ENCODE data around the gene TTC39C.

DNA sequence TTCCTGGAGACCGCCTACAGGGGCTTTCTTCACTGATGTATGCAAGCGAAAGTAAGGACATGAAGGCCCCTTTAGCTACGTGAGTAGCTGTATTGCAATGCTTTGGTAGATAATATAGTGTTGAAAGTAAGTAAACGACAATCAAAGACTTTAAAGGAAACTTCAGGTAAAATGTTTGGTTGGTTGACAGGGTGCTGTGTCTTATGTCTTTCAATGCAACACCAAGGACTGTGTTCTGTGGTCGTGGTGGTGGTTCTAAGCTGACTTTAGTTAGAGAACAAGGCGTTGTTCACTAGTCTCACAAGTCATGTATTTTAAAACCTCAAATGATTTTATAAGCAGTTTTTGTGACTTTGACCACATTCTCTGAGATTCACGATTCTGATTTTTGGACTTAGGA is 66.3 kb downstream of the TTC39C start:
- TF ChIP-seq, protein P1, sequence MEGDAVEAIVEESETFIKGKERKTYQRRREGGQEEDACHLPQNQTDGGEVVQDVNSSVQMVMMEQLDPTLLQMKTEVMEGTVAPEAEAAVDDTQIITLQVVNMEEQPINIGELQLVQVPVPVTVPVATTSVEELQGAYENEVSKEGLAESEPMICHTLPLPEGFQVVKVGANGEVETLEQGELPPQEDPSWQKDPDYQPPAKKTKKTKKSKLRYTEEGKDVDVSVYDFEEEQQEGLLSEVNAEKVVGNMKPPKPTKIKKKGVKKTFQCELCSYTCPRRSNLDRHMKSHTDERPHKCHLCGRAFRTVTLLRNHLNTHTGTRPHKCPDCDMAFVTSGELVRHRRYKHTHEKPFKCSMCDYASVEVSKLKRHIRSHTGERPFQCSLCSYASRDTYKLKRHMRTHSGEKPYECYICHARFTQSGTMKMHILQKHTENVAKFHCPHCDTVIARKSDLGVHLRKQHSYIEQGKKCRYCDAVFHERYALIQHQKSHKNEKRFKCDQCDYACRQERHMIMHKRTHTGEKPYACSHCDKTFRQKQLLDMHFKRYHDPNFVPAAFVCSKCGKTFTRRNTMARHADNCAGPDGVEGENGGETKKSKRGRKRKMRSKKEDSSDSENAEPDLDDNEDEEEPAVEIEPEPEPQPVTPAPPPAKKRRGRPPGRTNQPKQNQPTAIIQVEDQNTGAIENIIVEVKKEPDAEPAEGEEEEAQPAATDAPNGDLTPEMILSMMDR (IDR thresholded peaks at IDR 0.05) = no peak
- no peak for TF ChIP-seq POLR2A (IDR thresholded peaks at IDR 0.05)
